AG09309 (cell line): ENCODE measurements around the gene SOCS3.
A peak's percentile ranks its signal among the peaks of the same experiment; 100 is the strongest.

ENCODE experiments used
- DNase-seq: peaks from one replicate; pipeline ENCODE4 v3.0.0-alpha.2; 2010; ENCODE audit warnings: low read depth
- H3K4me3 ChIP-seq: 2 replicates; pipeline ENCODE4 v1.5.1; 2011; ENCODE audit warnings: mild to moderate bottlenecking, low read depth, low read length, moderate library complexity; ENCODE audit not compliant: control insufficient read depth
- TF ChIP-seq, protein P1 (sequence below): IDR thresholded peaks from 2 replicates; pipeline ENCODE4 v1.5.1; 2011; ENCODE audit warnings: mild to moderate bottlenecking, low read depth, low read length, inconsistent platforms; ENCODE audit not compliant: insufficient read depth, control insufficient read depth; ENCODE audit errors: missing control alignments

The SOCS3 gene

DNA sequence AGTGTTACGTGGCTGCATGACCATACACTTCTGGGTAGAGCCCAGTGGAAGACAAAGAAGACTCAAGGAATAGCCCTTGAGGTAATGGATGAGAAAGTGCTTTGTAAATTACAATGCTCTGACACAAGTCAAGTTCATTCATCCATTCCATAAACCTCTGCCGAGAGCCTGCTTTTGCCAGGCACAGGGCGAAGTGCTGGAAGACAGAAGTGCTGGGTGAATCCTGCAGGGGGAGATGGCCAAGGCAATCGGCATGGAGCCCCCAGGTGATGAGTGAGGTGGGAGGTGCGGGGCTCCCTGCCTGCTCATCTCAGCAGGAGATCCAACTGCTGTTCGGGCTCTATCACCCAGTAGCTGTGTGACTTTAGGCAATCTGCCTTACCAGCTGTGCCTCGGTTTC lies 2.8 kb upstream of the SOCS3 start:
- TF ChIP-seq, protein P1, sequence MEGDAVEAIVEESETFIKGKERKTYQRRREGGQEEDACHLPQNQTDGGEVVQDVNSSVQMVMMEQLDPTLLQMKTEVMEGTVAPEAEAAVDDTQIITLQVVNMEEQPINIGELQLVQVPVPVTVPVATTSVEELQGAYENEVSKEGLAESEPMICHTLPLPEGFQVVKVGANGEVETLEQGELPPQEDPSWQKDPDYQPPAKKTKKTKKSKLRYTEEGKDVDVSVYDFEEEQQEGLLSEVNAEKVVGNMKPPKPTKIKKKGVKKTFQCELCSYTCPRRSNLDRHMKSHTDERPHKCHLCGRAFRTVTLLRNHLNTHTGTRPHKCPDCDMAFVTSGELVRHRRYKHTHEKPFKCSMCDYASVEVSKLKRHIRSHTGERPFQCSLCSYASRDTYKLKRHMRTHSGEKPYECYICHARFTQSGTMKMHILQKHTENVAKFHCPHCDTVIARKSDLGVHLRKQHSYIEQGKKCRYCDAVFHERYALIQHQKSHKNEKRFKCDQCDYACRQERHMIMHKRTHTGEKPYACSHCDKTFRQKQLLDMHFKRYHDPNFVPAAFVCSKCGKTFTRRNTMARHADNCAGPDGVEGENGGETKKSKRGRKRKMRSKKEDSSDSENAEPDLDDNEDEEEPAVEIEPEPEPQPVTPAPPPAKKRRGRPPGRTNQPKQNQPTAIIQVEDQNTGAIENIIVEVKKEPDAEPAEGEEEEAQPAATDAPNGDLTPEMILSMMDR, result peak; percentile 4
- no peak for DNase-seq
- no peak overlapping the region for H3K4me3 ChIP-seq

DNA sequence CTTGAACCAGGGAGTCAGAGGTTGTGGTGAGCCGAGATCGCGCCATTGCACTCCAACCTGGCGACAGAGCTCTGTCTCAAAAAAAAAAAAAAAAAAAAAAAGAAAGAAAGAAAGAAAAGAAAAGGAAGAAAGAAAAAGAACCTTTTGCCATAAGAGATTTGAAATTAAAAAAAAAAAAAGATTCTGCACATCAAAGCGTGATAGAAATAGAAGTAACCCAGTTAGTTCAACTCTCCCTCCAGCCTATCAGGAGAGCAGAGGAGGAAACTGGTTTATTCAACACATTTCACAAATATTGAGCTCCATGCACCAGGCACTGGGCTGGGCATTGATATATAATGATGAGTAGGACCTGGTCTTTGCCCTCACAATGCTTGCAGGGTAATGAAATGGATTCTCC lies 2.4 kb upstream of the SOCS3 start:
- no peak for DNase-seq
- no peak overlapping the region for H3K4me3 ChIP-seq
- TF ChIP-seq, protein P1, result no peak

DNA sequence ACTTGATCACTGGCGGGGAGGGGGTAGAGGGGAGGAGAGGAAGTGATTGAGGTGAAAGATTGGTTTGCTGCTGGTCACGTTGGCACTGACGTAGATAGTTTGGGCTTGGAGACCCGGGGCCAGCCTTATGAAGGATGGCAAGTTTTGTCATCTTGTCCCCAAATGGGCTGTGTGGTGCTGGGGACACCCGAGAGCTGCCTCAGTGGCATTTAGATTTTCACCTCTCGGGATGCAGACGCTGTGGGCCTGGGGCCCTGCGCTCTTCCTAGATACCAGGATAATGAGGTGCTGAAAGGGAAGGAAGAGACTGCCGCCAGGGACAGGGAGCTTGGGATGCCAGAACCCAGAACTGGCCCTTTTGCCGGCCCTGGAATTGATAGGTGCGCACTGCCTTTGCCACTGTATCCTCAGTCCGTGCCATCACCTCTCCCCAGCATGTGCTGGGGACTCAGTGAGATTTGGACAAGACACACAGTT lies 1.4 kb upstream of the SOCS3 start:
- H3K4me3 ChIP-seq, result no peak overlapping the region
- TF ChIP-seq, protein P1, result no peak
- DNase-seq, result no peak

DNA sequence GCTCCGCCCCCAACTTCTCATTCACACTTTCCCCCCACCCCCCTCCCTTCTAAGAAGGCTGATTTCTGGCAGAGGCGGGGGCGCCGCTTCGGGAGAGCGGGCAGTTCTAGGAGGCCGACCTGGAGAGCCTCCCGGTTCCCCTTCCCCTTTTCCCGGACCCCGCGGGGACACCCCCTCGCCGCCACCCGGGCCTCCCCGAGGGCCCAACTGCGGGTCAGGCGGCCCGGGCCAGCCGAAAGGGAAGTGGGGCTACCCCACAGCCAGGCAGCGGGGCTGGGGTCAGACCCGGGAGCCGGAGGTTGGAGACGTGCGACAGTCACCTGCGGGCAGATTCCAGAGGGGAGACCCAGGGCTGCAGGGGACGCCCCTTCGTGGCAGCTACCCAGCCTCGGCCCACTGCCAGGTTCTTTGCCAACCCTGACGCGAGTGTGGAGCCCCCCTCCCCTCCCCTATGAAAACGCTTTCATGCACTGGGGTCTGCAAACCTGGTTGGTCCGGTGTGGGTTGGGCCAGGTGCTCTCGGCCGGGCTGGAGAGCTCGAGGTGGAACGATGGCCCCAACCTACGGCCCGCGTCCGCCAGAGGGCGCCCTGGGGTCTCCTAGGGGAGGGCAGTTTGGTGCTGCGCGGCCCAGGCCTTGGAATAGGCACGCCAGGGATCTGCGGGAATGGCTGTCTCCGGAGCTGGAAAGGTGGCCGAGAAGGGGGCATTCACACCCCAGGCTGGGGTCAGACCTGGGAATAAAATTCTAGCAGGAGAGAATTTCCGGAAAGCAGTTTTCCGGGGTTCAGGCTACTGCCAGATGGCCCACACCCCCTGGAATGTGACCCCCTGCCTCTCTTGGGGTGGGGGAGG lies 721 bp upstream of the SOCS3 start:
- no peak for DNase-seq
- TF ChIP-seq, protein P1, result peak; percentile 96
- peak overlapping the region; percentile 47 for H3K4me3 ChIP-seq

DNA sequence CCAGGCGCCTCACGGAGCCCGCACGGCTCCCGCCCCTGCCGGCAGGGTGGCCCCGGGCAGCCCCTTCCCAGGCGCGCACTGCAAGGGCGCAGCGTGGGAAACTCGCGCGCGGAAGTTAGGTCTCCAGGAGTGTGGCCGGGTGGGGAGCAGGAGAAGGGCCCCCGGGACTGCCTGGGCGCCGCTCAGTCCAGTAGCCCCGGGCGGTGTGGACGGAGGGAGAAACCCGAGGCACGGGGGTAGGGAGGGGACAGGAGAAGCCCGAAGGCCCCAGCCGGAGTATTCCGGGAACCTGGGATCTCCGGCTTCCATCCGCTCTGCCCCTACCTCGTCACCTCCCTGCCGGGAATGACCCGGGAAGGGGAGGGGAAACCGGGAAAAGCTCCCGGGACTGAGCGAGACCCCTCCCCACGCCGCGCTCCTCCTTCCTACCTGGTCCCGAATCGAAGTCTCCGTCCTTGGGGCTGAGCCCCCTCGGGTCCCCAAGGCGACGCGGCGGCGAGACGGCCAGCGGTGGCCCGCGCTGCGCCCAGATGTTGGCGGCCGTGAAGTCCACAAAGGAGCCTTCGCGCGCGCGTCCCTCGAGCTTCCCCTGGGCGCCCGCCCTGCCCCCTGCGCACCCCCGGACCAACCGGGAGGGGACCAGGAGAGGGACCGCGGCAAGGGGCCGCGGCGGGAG lies 418 bp downstream of the SOCS3 start:
- TF ChIP-seq, protein P1, result no peak
- DNase-seq, result no peak
- peak overlapping the region; percentile 83 for H3K4me3 ChIP-seq

DNA sequence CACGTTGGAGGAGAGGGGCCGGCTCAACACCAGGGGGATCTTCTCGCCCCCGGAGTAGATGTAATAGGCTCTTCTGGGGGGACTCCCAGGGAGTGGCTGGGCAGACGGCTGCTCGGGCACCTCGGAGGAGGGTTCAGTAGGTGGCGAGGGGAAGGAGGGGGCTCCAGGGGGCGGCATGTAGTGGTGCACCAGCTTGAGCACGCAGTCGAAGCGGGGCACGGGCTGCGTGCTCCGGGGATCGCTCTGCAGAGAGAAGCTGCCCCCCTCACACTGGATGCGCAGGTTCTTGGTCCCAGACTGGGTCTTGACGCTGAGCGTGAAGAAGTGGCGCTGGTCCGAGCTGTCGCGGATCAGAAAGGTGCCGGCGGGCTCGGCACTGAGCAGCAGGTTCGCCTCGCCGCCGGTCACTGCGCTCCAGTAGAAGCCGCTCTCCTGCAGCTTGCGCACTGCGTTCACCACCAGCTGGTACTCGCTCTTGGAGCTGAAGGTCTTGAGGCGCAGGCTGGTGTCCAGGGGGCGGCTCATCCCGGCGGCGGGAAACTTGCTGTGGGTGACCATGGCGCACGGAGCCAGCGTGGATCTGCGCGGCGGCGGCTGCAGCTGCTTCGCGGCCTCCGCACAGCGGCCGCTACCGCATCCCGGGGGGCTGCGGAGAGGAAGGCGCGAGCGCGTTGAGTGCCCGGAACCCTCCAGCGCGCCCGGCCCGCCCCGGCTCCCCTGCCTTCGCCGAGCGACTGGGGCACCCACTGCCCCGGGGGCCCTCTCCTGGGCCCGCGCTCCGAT lies 1.1 kb downstream of the SOCS3 start:
- H3K4me3 ChIP-seq, result peak overlapping the region; percentile 83
- DNase-seq, result no peak
- TF ChIP-seq, protein P1, result no peak
